NCI-H187 (cell line): Measurements from ENCODE around the gene RNF220.

Experiments used
- DNase-seq, 2 experiments: peaks; one replicate each; lab custom pipeline; 2025; lab: John Stamatoyannopoulos, UW

The RNF220 gene

DNA sequence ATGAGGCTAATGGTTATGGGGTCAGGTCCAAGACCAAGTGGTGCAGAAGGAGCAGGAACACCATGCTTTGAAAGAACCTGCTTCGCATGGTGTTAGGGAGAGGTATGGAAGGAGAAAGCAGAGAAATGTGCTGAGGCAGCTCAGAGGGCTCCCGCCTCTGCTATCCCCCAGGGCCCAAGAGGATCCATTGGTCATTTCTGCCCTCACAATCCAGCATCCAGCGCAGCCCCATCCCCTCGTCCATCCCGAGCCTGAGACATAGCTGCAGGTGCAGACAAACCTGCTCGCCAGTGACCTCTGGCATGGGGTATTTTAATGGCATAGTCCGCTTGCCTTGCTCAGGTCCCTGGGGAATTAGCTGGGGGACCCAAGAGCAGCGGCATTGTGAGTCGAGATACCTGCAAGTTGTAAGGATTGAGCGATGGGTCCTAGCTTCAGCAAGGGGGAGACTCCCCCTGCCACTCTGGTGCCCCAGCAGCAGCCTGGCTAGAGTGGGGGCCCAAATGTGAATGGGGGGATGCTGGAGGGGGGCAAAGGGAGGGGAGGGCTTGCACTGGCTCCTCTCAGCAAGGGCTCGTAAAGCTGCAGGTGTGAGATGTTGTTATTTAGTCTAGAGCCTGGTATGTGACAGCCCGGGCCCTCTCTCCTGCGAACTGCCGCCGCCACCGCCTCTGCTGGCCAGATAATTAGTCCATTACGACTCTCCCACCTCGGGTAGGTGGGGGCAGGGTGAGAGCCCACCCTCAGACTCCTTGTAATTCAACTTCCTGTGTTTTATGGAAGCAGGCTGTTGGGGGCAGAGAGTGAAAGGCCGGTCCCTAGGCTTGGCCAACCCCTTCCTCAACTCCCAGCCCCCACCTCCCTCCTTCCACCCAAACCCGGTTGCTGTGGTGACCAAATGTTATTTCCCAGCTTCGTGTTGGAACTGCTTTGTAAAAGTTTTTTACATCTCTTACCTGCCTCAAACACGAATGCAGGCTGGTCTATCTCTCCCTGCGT lies 118.8 kb downstream of the RNF220 start:
- DNase-seq = no peak

GRCh38 chr1:44524655-44525500 lies 119.8 kb downstream of the RNF220 start:
- no peak for DNase-seq

DNA sequence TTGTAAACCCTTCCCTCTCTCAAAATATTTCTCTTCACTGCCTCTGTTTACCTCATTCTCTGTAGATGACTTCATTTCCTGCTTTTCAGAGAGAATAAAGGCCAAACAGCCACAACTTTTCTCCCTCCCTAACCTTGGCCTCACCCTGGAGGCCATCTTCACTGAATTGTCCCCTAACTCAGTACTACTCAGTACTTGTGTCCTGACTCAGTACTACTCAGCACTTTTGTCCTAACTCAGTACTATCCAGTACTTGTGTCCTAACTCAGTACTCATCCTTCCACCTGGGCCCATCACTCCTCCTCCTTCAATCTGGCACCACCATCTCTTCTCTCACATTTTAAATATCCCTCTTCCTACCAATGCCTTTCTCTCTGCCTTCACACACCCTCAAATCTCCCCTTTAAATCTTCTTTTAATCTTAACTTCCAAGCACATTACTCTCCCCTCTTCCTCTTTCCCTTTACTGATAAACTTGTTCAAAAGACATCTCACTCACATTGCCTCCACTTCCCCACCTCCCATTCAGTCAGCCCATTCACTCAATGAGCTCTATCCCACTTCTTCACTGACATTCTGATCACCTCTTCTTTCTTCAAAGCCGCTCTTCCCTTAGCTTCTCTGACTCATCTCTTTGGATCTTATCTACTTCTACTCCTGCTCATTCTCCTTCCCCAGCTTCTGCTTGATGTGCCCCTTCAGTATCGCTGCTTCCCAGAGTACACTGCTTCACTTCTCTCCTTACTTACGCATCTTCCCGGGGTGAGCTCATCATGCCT lies 121.4 kb downstream of the RNF220 start:
- no peak for DNase-seq

DNA sequence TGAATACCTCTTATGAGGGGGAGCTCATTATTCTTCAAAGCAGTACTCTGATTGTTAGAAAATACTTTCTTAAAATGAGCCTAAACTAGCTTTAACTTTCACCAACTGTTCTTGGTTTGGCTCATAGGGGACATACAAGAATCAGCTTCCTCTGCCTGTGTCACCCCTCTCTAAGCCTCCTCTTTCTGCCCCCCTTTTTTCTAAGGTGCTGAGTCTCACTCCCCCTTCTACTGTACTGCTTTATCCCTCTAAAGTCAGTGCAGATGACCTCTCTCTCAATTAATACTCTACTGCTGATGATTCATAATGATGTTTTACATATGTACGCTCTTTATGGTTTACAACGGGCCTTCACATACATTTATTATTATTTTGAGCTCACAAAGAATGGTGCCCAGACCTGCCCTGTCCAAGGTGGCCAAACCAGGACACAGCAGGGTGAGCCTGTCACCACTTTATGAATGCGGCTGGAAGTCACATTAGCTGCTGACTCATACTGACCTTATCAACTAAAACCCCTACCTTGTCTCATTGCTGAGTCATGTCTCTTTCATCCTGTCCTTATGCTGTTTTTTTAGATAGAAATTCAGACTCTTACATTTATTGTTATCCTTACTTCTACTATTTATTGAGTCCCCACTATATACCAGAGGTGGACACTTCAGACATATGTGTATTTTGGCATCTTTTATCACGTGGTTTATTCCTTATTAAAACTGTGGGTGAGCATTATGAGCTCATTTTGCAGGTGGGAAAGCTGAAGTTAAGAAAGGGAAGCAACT lies 126.9 kb downstream of the RNF220 start:
- no peak for DNase-seq

DNA sequence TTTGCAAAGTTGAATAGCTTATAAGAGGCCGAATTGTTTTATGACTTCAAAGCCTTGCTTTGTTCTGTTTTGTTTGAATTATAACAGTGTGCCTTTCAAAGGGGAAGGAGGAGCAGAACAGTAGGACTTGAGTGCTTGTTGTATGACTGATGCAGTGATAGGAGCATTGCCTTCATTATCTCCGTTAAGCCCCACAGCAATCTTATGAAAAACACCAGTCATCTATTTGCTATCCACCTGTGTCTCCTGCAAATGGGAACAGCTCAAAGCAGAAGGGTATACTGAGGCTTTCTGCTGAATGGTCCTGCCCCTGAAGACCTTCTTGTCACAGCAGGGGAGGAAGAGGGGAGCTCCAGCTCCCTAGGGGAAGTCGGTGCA lies 127.5 kb downstream of the RNF220 start:
- no peak for DNase-seq

GRCh38 chr1:44534771-44535170 lies 129.7 kb downstream of the RNF220 start:
- DNase-seq = no peak

DNA sequence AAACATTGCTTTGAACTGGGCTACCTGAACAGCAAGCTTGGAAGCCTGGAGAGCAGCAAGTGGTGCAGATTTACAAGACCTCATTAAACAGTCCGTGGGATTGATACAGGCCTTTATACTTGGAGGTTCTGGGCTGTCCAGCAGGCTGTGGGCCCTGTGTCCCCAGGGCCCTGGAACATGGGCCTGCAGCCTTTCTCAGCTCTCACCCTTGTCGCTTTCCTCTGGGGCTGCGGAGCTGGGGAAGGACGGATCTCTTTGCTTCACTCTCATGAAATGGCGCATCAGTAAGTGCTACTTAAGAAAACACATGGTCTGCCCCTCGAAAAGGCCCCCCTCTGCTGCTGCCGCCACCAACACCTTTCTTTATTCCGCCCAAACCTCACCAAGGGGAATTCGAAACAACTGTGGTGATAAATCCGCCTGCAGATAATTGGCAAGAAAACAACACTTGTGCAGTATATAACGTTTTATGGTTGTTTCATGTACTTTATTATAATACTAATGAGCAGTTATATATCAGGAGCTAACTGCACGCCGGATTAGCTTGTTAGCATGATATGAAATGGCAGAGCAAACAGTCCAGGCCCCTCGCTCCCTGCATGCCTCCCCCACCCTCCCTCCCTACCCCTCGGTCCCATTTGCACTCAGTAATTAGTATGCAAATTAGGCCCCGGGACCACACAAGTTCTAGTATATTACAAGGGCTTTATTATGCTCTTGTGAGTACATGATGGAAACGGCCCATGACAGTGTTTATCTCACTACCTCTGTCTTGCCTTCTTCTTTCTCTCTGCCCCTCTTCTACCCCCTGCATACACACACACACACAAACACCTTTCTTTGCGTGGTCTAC lies 131.5 kb downstream of the RNF220 start:
- DNase-seq = no peak

- no peak for DNase-seq
These were observed 132.5 kb downstream of the RNF220 start for GRCh38 chr1:44537538-44537937.

- no peak for DNase-seq
These were observed 132.9 kb downstream of the RNF220 start for GRCh38 chr1:44537956-44538355.

- no peak for DNase-seq
These were observed 135.1 kb downstream of the RNF220 start for GRCh38 chr1:44539991-44540730.

DNA sequence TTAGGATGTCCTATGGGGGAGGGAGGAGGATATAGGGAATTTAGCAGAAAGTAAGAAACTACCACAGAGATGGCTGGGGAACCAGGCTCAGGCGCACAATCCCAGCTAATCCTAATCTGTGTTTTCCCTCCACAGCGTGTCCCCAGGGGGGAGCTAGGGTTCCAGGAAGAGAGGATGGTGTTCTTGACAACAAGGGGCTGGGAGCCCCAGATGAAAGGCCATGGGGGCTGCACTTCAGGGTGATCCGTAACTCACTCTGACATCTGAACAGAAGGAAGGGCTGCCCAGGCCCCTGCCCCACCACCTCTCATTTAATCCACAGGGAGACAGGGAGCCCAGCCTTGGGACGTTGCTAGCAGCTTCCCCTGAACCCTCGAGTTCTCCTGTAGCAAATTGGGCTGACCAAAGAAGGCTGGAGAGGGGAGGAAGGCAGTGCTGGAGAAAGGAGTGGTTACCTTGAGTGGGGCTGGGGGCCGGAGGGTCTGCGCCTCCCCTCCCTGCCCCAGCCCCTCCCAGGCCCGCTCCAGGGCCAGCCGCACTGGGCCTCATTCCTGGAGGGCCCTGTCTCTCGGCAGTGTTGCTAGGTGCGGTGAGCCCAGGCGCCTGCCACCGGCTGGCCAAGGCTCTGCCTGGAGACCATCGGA lies 137.5 kb downstream of the RNF220 start:
- no peak for DNase-seq

- no peak for DNase-seq
These were observed 138.1 kb downstream of the RNF220 start for GRCh38 chr1:44543064-44543744.

DNA sequence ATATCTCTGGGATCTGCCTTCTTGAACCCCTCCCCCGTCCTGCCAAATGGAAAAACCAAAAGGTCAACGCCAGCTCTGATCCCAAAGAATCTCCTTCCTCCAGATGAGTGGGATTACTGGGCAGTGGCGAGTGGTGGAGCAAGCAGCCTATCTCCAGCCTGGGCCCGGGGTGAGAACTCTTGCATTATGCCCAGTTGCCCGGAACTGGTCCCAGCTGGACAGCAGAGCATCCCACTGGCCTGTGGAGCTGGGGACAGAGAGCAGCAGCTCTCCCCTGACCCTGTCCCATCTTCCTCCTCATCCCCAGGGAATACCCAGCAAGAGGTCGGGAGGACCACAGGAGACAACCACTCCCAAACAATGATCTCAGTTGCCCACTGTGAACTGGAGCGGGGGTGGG lies 138.7 kb downstream of the RNF220 start:
- DNase-seq = no peak

DNA sequence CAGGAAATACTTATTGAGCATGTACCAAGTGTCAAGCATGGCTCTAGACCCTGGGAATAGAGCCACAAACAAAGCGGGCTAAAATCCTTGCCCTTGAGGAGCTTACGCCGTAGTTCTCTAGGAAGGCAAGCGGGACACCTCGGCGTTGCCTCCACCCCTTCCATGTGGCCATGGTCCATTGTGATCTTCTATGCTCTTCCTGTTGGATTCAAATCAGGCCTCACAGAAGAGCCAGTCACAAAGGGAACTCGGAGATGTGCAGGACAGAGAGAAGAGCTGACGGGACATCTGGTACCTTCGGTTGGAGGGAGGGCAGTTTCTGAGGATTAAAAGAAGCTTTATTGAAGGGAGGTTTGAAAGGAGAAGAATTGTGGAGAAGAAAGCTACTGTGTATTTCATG lies 139.9 kb downstream of the RNF220 start:
- no peak for DNase-seq

GRCh38 chr1:44545961-44546360 lies 140.9 kb downstream of the RNF220 start:
- DNase-seq = no peak

DNA sequence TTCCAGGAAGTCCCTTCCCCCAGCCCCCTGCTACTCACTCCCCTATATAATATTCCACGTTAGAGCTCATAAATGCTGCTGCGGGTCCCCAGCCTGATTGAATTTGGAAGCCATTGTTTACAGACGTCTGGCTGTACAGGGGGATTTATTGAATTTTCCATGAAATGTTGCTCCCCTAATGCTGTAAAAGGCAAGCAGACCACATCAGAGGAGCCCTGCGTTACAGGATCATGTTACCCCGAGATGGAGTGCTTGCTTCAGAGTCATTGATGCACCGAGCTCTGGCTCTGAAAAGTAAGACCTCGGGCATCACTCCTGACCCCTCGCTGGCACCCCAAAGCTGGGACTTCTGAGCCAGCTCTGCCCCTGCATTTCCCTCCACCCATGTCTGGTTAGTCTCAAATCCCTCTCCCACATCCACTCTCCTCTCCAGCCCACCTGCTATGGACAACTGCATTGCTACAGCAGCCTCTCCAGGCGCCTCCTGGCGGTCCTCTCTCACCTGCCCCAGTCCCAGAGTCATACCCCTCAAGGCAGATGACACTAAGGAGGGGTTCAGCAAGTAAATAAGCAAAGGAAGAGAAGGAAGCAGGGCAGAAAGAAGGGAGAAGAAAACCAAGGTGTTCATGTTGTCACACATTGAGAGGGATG lies 141.5 kb downstream of the RNF220 start:
- no peak for DNase-seq

- DNase-seq = no peak
These were observed 142.3 kb downstream of the RNF220 start for GRCh38 chr1:44547361-44547760.

DNA sequence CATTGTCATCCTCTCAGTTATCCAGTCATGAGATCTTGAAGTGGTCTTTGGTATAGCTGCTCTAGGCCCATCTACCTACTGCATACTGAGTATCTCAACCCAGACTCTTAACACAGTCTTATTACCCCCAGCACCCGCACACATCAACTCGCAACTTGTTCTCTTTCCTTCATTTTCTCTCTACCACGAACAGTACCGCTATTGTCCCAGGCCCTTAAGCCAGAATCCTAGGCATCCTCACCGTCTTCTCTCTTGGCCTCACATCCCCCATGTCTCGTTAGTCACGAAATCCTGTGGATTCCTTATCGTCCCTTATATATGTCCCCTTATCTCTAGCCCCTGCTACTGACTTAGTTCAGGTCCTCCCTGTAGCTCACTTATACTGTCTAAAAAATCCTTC lies 142.8 kb downstream of the RNF220 start:
- no peak for DNase-seq
